Heart right ventricle (tissue), 16 donors: ENCODE measurements around the gene CCNL1. TPM values are rescaled to one million over a fixed set of nuclear protein-coding genes. Genes with fewer than 3 reads are reported as not detected.
A peak's percentile ranks its signal among the peaks of the same experiment; 100 is the strongest.

Source experiments
- ATAC-seq, 8 donors: fragments of 200-7000 bp; cut with Tn5 transposase; one replicate each; pipeline ENCODE4 v1.9.1; 2020; ENCODE audit warnings: mild to moderate bottlenecking in 8 of 8, moderate library complexity in 8 of 8, moderate number of reproducible peaks in 1 of 8
- DNase-seq, 2 donors: peaks; one replicate each; pipeline ENCODE4 v3.0.0-alpha.2; 2020
- H3K27ac ChIP-seq, 10 donors: fragments of 200-600 bp; sonication (generic) in 2 of 10; one replicate each; pipeline versions ENCODE4 v1.5.0 to v1.8.0; 2020 to 2022; ENCODE audit warnings: mild to moderate bottlenecking in 3 of 10
- H3K27me3 ChIP-seq, 7 donors: fragments of 200-600 bp; one replicate each; pipeline ENCODE4 v1.8.0; 2021 to 2022; ENCODE audit warnings: mild to moderate bottlenecking in 2 of 7
- H3K36me3 ChIP-seq, 9 donors: fragments of 200-600 bp; sonication (generic) in 1 of 9; one replicate each; pipeline versions ENCODE4 v1.5.0 to v1.8.0; 2020 to 2022; ENCODE audit warnings: mild to moderate bottlenecking in 2 of 9
- H3K4me1 ChIP-seq, 9 donors: fragments of 200-600 bp; sonication (generic) in 1 of 9; one replicate each; pipeline versions ENCODE4 v1.5.0 to v1.8.0; 2020 to 2022; ENCODE audit warnings: mild to moderate bottlenecking in 4 of 9
- H3K4me3 ChIP-seq, 10 donors: fragments of 200-600 bp; sonication (generic) in 2 of 10; one replicate each; pipeline versions ENCODE4 v1.5.0 to v1.8.0; 2020 to 2022; ENCODE audit warnings: mild to moderate bottlenecking in 7 of 10, moderate library complexity in 2 of 10
- H3K9me3 ChIP-seq, 11 donors: fragments of 200-600 bp in 10 of 11; sonication (generic) in 2 of 11; one replicate each; pipeline versions ENCODE4 v1.5.0 to v1.8.0; 2013 to 2022; ENCODE audit warnings: mild to moderate bottlenecking in 2 of 11, control low read depth in 1 of 11, moderate library complexity in 1 of 11
- WGBS, 2 donors: extraction: QIAGEN DNeasy Blood & Tissue Kit; methylation state at CpG; one replicate each; pipeline ENCODE4 v1.1.7; 2013; ENCODE audit warnings: inconsistent platforms in 1 of 2; 5-methylcytosine and 5-hydroxymethylcytosine counted together
- intact Hi-C, 10 donors: fragments of 100-400 bp; cut with DNase I; formaldehyde crosslinking; loops; one replicate each; pipeline versions ENCODE4 v1.11.1 to v1.14.2; 2022
- polyA plus RNA-seq, 2 donors: library from polyadenylated mRNA; stranded (reverse); fragments of 200-250 nt; gene quantifications; one replicate each; pipeline ENCODE4 v1.2.3, GENCODE V29; 2013
- total RNA-seq, 10 donors: library from RNA; stranded (reverse); fragmentation: NEBNext Ultra II Directional in 3 of 10; extraction: Animal tissue kit (Norgen Biotek cat#: 25700) in 3 of 10; gene quantifications; one replicate each; pipeline versions ENCODE4 v1.2.1 to v1.2.4, GENCODE V29; 2021 to 2023
- TF ChIP-seq, protein P1 (sequence below), 9 donors: fragments of 200-600 bp; sonication (generic) in 2 of 9; IDR thresholded peaks; one replicate each; pipeline versions ENCODE4 v1.5.0 to v1.8.0; 2021 to 2022; ENCODE audit warnings: antibody characterized with exemption in 9 of 9, mild to moderate bottlenecking in 5 of 9, moderate library complexity in 1 of 9
- donor health status: Arrhythmogenic right ventricular cardiomyopathy.
- donor health status: ischemic (EF 13 %, LVEDD 7.1; RV severe dilation, severe dysfunction).
- donor health status: healthy with polysubstance abuse.
- donor health status: DM: no; HTN: yes; CAD: no.
- donor health status: DM: no; HTN: no; CAD: no.
- donor health status: ischemic (EF 25% LVEDD 6.9; RV normal size, moderate dysfunction).
- donor health status: ischemic (EF 25% LVEDD 5.7; RV mildly dilated, moderate dysfunction).
- donor health status: healthy.
- donor health status: DM: yes; HTN: yes; CAD: no.
- donor health status: Ischemic cardiomyopathy.
- donor health status: ischemic (EF 35%, LVEDD 5.7; RV mildly dilated, moderate dysfunction).
- donor health status: nonischemic (EF 11% LVEDD 7.7; RV severe dilation, severe dysfunction).
- donor health status: DM: yes; HTN: yes; CAD: no.
- donor health status: PGD.
- donor health status: ischemic (EF 29% LVEDD 5.4; RV normal size, mild dysfunction).
- donor health status: nonischemic (EF 23%, LVEDD 6.1; RV moderate dilation, normal function).

Gene CCNL1
- total and polyA plus RNA-seq, 12 donors, result 19.1 to 77.3 (median 24.7) TPM

DNA sequence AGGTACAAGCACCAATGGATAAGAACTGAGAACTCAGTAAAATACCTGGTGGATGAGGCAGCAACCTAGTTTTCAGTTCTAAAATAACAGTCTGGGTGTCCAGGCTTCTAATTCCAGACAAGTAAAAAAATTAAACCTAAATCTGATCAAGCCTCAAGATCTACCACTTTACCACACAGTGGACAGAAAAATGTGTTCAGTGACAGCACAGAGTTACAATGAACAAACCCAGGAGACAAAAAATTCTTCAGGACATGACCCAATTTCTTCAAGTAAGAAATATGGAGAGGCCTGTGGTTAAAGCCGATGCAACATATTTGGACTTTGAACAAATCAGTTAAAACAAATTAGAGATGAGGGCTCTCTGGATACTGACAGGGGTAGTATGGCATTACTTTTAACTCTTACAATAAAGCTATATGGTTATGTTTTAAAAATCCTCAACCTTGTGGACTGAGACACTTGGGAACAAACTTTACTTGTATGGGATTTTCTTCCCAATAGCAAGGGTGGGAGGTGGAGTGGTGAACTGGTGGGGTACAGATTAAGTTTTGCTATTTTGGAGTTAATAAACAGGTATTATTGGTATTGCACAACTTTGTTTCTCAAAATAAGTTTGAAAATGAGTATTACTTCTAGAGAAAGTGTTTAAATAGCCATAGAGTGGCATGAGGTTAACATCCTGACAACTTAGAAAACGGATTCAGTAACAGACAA, 14.2 kb downstream of the CCNL1 start:
- TF ChIP-seq, protein P1, sequence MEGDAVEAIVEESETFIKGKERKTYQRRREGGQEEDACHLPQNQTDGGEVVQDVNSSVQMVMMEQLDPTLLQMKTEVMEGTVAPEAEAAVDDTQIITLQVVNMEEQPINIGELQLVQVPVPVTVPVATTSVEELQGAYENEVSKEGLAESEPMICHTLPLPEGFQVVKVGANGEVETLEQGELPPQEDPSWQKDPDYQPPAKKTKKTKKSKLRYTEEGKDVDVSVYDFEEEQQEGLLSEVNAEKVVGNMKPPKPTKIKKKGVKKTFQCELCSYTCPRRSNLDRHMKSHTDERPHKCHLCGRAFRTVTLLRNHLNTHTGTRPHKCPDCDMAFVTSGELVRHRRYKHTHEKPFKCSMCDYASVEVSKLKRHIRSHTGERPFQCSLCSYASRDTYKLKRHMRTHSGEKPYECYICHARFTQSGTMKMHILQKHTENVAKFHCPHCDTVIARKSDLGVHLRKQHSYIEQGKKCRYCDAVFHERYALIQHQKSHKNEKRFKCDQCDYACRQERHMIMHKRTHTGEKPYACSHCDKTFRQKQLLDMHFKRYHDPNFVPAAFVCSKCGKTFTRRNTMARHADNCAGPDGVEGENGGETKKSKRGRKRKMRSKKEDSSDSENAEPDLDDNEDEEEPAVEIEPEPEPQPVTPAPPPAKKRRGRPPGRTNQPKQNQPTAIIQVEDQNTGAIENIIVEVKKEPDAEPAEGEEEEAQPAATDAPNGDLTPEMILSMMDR (IDR thresholded peaks at IDR 0.05), result no peak
- Histone ChIP-seq H3K36me3 (peaks cover 0 to 100% (median 46%) of the 10 kb centered on the region in 9 donors), H3K27ac (no peak overlapping the region), H3K4me1 (no peaks in the 10 kb centered on the region), H3K4me3 (no peak overlapping the region), H3K27me3 (no peaks in the 10 kb centered on the region), H3K9me3 (no peaks in the 10 kb centered on the region)
- intact Hi-C loops, result loop anchor here in 2 of 10 donors (5.0 to 10.0 kb wide), 2 partner anchors 57 to 591 kb away; partner anchors contain the start of gene SSR3 (in 1 of the 2)
- ATAC-seq (no peak), DNase-seq (no peak)
- 81 to 85% methylated on average over 2 of the region's 2 CpGs for WGBS, 2 donors

GRCh38 chr3:157142315-157142714, 17.6 kb downstream of the CCNL1 start:
- Histone ChIP-seq H3K4me1 (peaks cover 0 to 9% (median 4%) of the 10 kb centered on the region in 9 donors), H3K4me3 (no peak overlapping the region), H3K27ac (no peak overlapping the region), H3K27me3 (no peaks in the 10 kb centered on the region), H3K9me3 (no peaks in the 10 kb centered on the region), H3K36me3 (peaks cover 0 to 96% (median 16%) of the 10 kb centered on the region in 9 donors)
- ATAC-seq, result no peak
- intact Hi-C loops, result loop anchor here in 1 of 10 donors (10.0 kb wide), 1 partner anchor 588 kb away; the partner anchor contains the start of gene SSR3
- WGBS, 2 donors, result 90 to 94% methylated on average over 5 of the region's 5 CpGs
- DNase-seq, result no peak
- TF ChIP-seq, protein P1 (IDR thresholded peaks at IDR 0.05), result no peak

DNA sequence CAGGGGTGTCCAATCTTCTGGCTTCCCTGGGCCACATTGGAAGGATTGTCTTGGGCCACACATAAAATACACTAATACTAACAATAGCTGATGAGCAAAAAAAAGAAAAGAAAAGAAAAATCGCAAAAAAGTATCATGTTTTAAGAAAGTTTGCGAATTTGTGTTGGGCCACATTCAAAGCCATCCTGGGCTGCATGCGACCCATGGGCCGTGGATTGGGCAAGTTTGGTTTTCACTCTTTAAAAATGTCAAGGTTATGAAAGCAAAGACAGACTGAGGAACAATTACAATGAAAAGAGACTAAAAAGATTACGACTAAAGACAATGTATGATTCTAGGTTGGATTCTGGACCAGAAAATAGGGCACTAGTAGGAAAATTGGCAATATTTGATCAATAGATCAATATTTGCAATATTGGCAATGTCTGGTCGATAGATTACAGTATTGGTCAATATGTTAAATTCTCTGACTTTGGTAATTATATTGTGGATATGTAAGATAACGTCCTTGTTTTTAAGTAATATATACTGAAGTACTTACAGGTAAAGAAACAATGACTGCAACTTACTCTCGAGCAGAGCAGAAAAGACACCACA, 19.9 kb downstream of the CCNL1 start:
- Histone ChIP-seq H3K4me1 (peaks cover 0 to 32% (median 24%) of the 10 kb centered on the region in 9 donors), H3K36me3 (peaks cover 0 to 73% (median 12%) of the 10 kb centered on the region in 9 donors), H3K27me3 (no peaks in the 10 kb centered on the region), H3K4me3 (no peak overlapping the region), H3K9me3 (no peaks in the 10 kb centered on the region), H3K27ac (no peak overlapping the region)
- intact Hi-C loops, result loop anchor here in 9 of 10 donors (5.0 to 10.0 kb wide), 15 partner anchors 58 to 988 kb away; partner anchors contain the start of genes LEKR1 (in 4 of the 9), SSR3 (in 2 of the 9) and TIPARP (in 2 of the 9)
- no peak for ATAC-seq
- 84 to 92% methylated on average over 8 of the region's 8 CpGs for WGBS, 2 donors
- DNase-seq, result no peak
- TF ChIP-seq, protein P1 (IDR thresholded peaks at IDR 0.05), result no peak

- peak in 1 of 2 donors; percentile 20 for DNase-seq
- H3K4me3 ChIP-seq, result peak overlapping the region in 1 of 10 donors; percentile 41
- peaks cover 0 to 41% (median 0%) of the 10 kb centered on the region in 9 donors for H3K36me3 ChIP-seq
- H3K27me3 ChIP-seq, result no peaks in the 10 kb centered on the region
- WGBS, 2 donors, result 35% methylated on average over 6 of the region's 6 CpGs
- ATAC-seq, result peak; percentile 18 to 49 (median 32)
- peaks cover 0 to 60% (median 39%) of the 10 kb centered on the region in 9 donors for H3K4me1 ChIP-seq
- TF ChIP-seq, protein P1 (IDR thresholded peaks at IDR 0.05), result no peak
- peak overlapping the region; percentile 15 to 77 (median 58) for H3K27ac ChIP-seq
- H3K9me3 ChIP-seq, result no peaks in the 10 kb centered on the region
- intact Hi-C loops, result loop anchor here (1.0 to 10.0 kb wide), 18 partner anchors 48 to 985 kb away; partner anchors contain the start of genes TIPARP (in 5 of the 10), LEKR1 (in 4 of the 10) and SSR3 (in 1 of the 10)
Observed at GRCh38 chr3:157136647-157137387, 23.1 kb downstream of the CCNL1 start.
